Thyroid gland (tissue), 4 donors: ENCODE results near the gene MYBL2. TPM values are rescaled to one million over a fixed set of nuclear protein-coding genes. Genes with fewer than 3 reads are reported as not detected.

Experiments
- DNase-seq, 2 donors: peaks; one replicate each; pipeline ENCODE4 v3.0.0-alpha.2; 2019
- H3K27ac ChIP-seq, 3 donors: fragments of 200-600 bp; sonication (generic); 1 replicate in 2 of 3; 2 replicates in 1 of 3; pipeline ENCODE4 v1.5.1; 2016 to 2019; ENCODE audit warnings: mild to moderate bottlenecking in 1 of 3, moderate library complexity in 1 of 3
- H3K27me3 ChIP-seq: fragments of 200-600 bp; sonication (generic); one replicate; pipeline ENCODE4 v1.5.1; 2019
- H3K36me3 ChIP-seq, 2 donors: fragments of 200-600 bp; sonication (generic); one replicate each; pipeline ENCODE4 v1.5.1; 2016 to 2019
- H3K4me1 ChIP-seq, 2 donors: fragments of 200-600 bp; sonication (generic); one replicate each; pipeline ENCODE4 v1.5.1; 2017 to 2019
- H3K4me3 ChIP-seq, 3 donors: fragments of 200-600 bp; sonication (generic); replicated peaks in 1 of 3; 1 replicate in 2 of 3; 2 replicates in 1 of 3; pipeline ENCODE4 v1.5.1; 2016; ENCODE audit warnings: mild to moderate bottlenecking in 1 of 3
- H3K9me3 ChIP-seq: fragments of 200-600 bp; sonication (generic); one replicate; pipeline ENCODE4 v1.5.1; 2017
- POLR2A ChIP-seq, 2 donors: fragments of 450-650 bp; IDR thresholded peaks; one replicate each; pipeline ENCODE4 v1.6.1; 2017; ENCODE audit warnings: antibody characterized with exemption in 2 of 2, mild to moderate bottlenecking in 2 of 2, moderate library complexity in 1 of 2
- WGBS, 2 donors: methylation state at CpG; one replicate each; pipeline ENCODE4 v1.1.5; 2017; 5-methylcytosine and 5-hydroxymethylcytosine counted together
- intact Hi-C: fragments of 100-400 bp; cut with DNase I; formaldehyde crosslinking; loops from one replicate; pipeline ENCODE4 v1.15.1; 2023
- total RNA-seq, 4 donors: library from RNA; depleted of rRNA; stranded (reverse); fragments of >200 nt; gene quantifications; one replicate each; pipeline ENCODE4 v1.2.3, GENCODE V29; 2016
- TF ChIP-seq, protein P1 (sequence below), 6 experiments: fragments of 200-600 bp in 3 of 6; fragments of 450-650 bp in 3 of 6; sonication (generic) in 3 of 6; IDR thresholded peaks; one replicate each; pipeline ENCODE4 v1.5.1; 2016 to 2019; ENCODE audit warnings: antibody characterized with exemption in 6 of 6, mild to moderate bottlenecking in 2 of 6, inconsistent platforms in 1 of 6, moderate library complexity in 1 of 6

The MYBL2 gene
- total RNA-seq, 4 donors from 2014 or later: 0.22 to 0.54 (median 0.46) TPM; not detected in 1

DNA sequence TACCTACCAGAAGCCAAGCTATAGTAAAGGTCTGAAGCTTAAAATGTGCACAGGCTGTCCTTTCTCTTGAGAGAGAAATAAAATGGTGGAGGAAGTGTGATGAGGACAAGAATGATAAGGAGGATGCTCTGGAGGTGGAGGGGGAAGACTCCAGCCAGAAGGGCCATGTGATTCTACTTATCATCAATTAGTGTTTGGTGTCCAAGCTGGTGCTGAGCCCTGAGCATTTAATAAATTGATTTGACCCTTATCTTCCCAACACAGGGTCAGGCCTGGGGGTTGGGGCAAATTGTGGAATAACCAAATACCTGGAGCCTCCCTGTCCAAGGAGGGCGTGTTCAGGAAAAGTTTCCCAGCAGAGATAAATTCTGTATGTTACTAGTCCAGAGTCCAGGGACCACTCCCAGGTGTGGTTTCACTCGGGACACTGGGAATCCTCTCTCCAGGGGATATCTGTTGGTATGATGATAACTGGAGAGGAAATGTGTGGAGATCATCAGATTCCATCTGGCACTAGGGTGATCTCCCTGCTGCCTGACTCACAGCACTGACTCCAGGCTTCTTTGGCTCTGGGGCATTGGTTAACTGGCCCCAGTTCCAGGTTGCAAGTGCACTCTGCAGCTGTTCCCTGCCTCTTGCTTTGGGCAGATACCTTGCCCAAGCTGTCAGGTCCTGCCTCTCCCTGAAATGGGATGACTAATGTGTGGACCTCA lies 3.8 kb upstream of the MYBL2 start:
- no peak overlapping the region for H3K27ac ChIP-seq
- intact Hi-C loops: no loop called here
- peak in 1 of 2 donors; percentile 5 for DNase-seq
- 62 to 85% methylated on average over 2 of the region's 2 CpGs for WGBS, 2 donors
- no peak overlapping the region for H3K4me3 ChIP-seq
- no peak for TF ChIP-seq POLR2A (IDR thresholded peaks at IDR 0.05)
- TF ChIP-seq, protein P1, sequence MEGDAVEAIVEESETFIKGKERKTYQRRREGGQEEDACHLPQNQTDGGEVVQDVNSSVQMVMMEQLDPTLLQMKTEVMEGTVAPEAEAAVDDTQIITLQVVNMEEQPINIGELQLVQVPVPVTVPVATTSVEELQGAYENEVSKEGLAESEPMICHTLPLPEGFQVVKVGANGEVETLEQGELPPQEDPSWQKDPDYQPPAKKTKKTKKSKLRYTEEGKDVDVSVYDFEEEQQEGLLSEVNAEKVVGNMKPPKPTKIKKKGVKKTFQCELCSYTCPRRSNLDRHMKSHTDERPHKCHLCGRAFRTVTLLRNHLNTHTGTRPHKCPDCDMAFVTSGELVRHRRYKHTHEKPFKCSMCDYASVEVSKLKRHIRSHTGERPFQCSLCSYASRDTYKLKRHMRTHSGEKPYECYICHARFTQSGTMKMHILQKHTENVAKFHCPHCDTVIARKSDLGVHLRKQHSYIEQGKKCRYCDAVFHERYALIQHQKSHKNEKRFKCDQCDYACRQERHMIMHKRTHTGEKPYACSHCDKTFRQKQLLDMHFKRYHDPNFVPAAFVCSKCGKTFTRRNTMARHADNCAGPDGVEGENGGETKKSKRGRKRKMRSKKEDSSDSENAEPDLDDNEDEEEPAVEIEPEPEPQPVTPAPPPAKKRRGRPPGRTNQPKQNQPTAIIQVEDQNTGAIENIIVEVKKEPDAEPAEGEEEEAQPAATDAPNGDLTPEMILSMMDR (IDR thresholded peaks at IDR 0.05): no peak
- peaks cover 4% of the 10 kb centered on the region for H3K27me3 ChIP-seq
- H3K36me3 ChIP-seq: no peaks in the 10 kb centered on the region
- no peaks in the 10 kb centered on the region for H3K9me3 ChIP-seq
- peaks cover 0 to 15% of the 10 kb centered on the region in 2 donors for H3K4me1 ChIP-seq

DNA sequence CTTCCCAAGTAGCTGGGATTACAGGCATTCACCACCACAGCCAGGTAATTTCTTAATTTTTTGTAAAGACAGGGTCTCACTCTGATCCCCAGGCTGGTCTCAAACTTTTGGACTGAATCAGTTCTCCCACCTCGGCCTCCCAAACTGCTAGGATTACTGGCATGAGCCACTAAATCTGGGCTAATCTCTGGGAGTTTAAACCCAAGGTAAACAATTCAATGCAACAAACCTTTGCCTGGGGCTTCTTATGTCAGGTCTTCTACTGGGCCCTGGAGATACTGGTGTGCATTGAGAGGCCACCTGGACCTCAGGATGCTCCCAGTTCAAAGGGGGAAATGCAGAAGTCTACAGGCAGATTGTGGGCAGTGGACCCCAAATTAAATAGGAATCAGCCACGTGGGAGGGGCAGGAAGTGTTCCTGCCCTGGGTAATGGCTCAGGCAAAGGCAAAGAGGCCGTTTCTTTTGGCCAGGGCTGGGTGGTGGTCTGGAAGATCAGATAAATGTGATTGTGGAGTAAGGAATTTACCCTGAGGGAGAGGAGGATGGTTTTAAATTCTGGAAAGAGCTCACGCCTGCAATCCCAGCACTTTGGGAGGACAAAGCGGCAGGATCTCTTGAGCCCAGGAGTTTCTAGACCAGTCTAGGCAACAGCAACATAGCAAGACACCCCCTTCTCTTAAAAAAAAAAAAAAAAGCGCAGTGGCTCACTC lies 1.3 kb upstream of the MYBL2 start:
- Histone ChIP-seq H3K27ac (no peak overlapping the region), H3K4me1 (peaks cover 0 to 15% of the 10 kb centered on the region in 2 donors), H3K36me3 (no peaks in the 10 kb centered on the region), H3K27me3 (peaks cover 14% of the 10 kb centered on the region), H3K4me3 (no peak overlapping the region), H3K9me3 (no peaks in the 10 kb centered on the region)
- no peak for DNase-seq
- TF ChIP-seq POLR2A (IDR thresholded peaks at IDR 0.05): no peak
- TF ChIP-seq, protein P1 (IDR thresholded peaks at IDR 0.05): no peak
- intact Hi-C loops: no loop called here
- 73% methylated on average over 6 of the region's 6 CpGs for WGBS, 2 donors

DNA sequence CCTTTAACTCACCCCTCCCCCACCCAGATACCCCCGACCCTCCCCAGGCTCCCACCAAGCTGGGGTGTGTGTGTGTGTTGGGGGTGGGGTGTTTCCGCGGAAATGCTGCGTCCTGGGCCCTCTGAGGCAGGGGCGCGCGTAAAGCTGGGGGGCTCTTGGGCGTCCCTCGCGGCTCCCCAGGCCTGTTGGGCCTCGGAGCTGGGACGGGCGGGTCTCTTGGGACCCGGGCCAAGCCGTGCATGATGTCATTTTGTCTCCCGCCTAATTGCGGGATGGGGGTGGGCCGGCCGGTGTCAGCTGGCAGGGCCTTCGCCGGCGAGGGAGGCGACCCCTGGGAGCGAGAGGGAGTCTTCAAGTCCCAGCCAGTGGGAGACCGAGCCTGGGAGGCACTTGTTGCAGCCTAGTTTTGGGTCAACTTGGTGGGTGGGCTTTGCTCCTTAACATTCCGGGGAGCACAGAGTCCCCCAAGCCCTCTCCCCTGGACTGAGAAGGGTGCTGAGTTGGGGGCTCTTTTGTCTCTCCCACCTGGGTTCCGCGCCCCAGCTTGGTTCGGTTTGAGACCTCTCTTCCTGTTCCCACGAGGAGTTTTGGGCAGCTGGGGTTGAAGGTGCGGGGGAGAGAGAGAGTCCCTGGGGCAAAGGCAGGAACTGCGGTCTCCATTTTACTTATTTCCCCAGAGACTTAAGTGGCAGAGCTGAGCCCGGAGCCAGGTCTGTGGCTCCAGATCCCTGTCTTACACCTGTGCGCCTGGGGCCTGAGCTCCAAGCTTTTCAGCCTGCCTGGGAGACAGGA lies 623 bp downstream of the MYBL2 start:
- no peaks in the 10 kb centered on the region for H3K9me3 ChIP-seq
- H3K4me1 ChIP-seq: peaks cover 0 to 15% of the 10 kb centered on the region in 2 donors
- intact Hi-C loops: no loop called here
- DNase-seq: no peak
- no peak overlapping the region for H3K27ac ChIP-seq
- TF ChIP-seq, protein P1 (IDR thresholded peaks at IDR 0.05): no peak
- no peak for TF ChIP-seq POLR2A (IDR thresholded peaks at IDR 0.05)
- H3K4me3 ChIP-seq: no peak overlapping the region
- H3K36me3 ChIP-seq: no peaks in the 10 kb centered on the region
- WGBS, 2 donors: 18 to 23% methylated on average over 8 to 10 of the region's 34 CpGs
- peaks cover 14% of the 10 kb centered on the region for H3K27me3 ChIP-seq

DNA sequence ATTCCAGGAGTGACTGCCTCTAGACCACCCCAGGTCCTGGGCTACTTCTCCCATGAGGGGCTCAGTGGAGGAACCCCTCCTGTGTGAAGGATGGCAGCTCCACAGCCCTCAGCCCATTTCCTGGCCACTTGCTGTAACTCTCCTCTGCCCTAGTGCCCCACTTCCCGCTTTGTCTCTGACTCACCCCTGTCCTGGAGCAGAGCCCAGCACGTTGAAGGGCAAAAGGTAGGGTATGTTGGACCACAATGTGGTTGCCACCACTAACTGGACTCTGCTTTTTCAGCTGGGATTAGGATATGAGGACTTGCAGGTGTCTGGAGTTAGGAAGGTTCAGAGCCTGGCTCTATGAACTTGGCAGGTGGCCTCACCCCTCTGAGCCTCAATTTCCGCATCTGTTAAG lies 2.4 kb downstream of the MYBL2 start:
- Histone ChIP-seq H3K4me1 (peaks cover 0 to 15% of the 10 kb centered on the region in 2 donors), H3K27ac (no peak overlapping the region), H3K4me3 (no peak overlapping the region), H3K36me3 (no peaks in the 10 kb centered on the region), H3K27me3 (peaks cover 14% of the 10 kb centered on the region), H3K9me3 (no peaks in the 10 kb centered on the region)
- WGBS, 2 donors: 77 to 98% methylated on average over 3 of the region's 3 CpGs
- DNase-seq: no peak
- intact Hi-C loops: no loop called here
- TF ChIP-seq, protein P1 (IDR thresholded peaks at IDR 0.05): no peak
